HEK293T (cell line): ENCODE results near the gene ADGRG4.

Source experiments
- CTCF ChIA-PET: fragments of 350-600 bp; formaldehyde crosslinking; extraction: SDS; loops from one replicate; lab custom pipeline; 2021; ENCODE audit warnings: antibody characterized with exemption, inconsistent platforms; lab: Yijun Ruan, JAX
- POLR2A ChIA-PET: fragments of 350-600 bp; formaldehyde crosslinking; extraction: SDS; loops from one replicate; lab custom pipeline; 2020; ENCODE audit warnings: antibody characterized with exemption, inconsistent platforms; lab: Yijun Ruan, JAX
- DNase-seq: peaks from one replicate; pipeline ENCODE4 v3.0.0; 2012; ENCODE audit warnings: mixed read lengths; ENCODE audit errors: extremely low spot score
- ARNT ChIP-seq: fragments of 450-650 bp; IDR thresholded peaks from 2 replicates; pipeline ENCODE4 v1.6.1; 2017; ENCODE audit warnings: mild to moderate bottlenecking
- BHLHE40 ChIP-seq: fragments of 450-650 bp; IDR thresholded peaks from 2 replicates; pipeline ENCODE4 v1.6.1; 2016; ENCODE audit warnings: mild to moderate bottlenecking, moderate library complexity, borderline replicate concordance
- CTBP1 ChIP-seq: fragments of 450-650 bp; IDR thresholded peaks from 2 replicates; pipeline ENCODE4 v1.6.1; 2016; ENCODE audit warnings: borderline replicate concordance
- ELF4 ChIP-seq: fragments of 450-650 bp; IDR thresholded peaks from 2 replicates; pipeline ENCODE4 v1.6.1; 2017; ENCODE audit warnings: antibody characterized with exemption
- FOXA1 ChIP-seq: fragments of 450-650 bp; IDR thresholded peaks from 2 replicates; pipeline ENCODE4 v1.6.1; 2016; ENCODE audit warnings: mild to moderate bottlenecking
- FOXK2 ChIP-seq: fragments of 450-650 bp; IDR thresholded peaks from 2 replicates; pipeline ENCODE4 v1.6.1; 2016; ENCODE audit warnings: mild to moderate bottlenecking
- FOXM1 ChIP-seq: fragments of 450-650 bp; IDR thresholded peaks from 2 replicates; pipeline ENCODE4 v1.6.1; 2017; ENCODE audit warnings: mild to moderate bottlenecking, borderline replicate concordance
- HDGF ChIP-seq: fragments of 450-650 bp; IDR thresholded peaks from 2 replicates; pipeline ENCODE4 v1.6.1; 2017; ENCODE audit warnings: antibody characterized with exemption, borderline replicate concordance
- L3MBTL2 ChIP-seq: fragments of 450-650 bp; conservative IDR thresholded peaks from 2 replicates; pipeline ENCODE4 v1.6.1; 2016; ENCODE audit warnings: mild to moderate bottlenecking
- LEF1 ChIP-seq: fragments of 450-650 bp; IDR thresholded peaks from 2 replicates; pipeline ENCODE4 v1.6.1; 2017; ENCODE audit warnings: mild to moderate bottlenecking, borderline replicate concordance
- NFRKB ChIP-seq: fragments of 450-650 bp; IDR thresholded peaks from 2 replicates; pipeline ENCODE4 v1.6.1; 2016; ENCODE audit warnings: mild to moderate bottlenecking, moderate library complexity
- PKNOX1 ChIP-seq: fragments of 450-650 bp; IDR thresholded peaks from 2 replicates; pipeline ENCODE4 v1.6.1; 2016
- SP1 ChIP-seq: fragments of 450-650 bp; IDR thresholded peaks from 2 replicates; pipeline ENCODE4 v1.6.1; 2017
- SUZ12 ChIP-seq: fragments of 450-650 bp; IDR thresholded peaks from 2 replicates; pipeline ENCODE4 v1.6.1; 2016; ENCODE audit warnings: mild to moderate bottlenecking
- TARDBP ChIP-seq: fragments of 450-650 bp; IDR thresholded peaks from 2 replicates; pipeline ENCODE4 v1.6.1; 2016
- ZNF384 ChIP-seq: fragments of 450-650 bp; IDR thresholded peaks from 2 replicates; pipeline ENCODE4 v1.6.1; 2016

ADGRG4 gene

GRCh38 chrX:136457303-136457917 lies 156.6 kb downstream of the ADGRG4 start:
- peak; percentile 73 for TF ChIP-seq PKNOX1
- no peak for TF ChIP-seq L3MBTL2
- CTCF ChIA-PET: interaction anchor here (0.5 kb wide), 1 partner anchor 849 kb away, joined by 3 read pairs; no protein-coding TSS in a partner anchor
- POLR2A ChIA-PET: no interaction called here
- DNase-seq: no peak

- CTCF ChIA-PET: no interaction called here
- DNase-seq: no peak
- POLR2A ChIA-PET: no interaction called here
- TF ChIP-seq BHLHE40: no peak
- TF ChIP-seq SP1: no peak
- TF ChIP-seq LEF1: no peak
- TF ChIP-seq PKNOX1: no peak
- no peak for TF ChIP-seq ARNT
- TF ChIP-seq NFRKB: no peak
- no peak for TF ChIP-seq FOXK2
- no peak for TF ChIP-seq FOXA1
- no peak for TF ChIP-seq L3MBTL2
- no peak for TF ChIP-seq HDGF
- no peak for TF ChIP-seq FOXM1
- TF ChIP-seq CTBP1: no peak
- no peak for TF ChIP-seq SUZ12
- TF ChIP-seq ELF4: no peak
- TF ChIP-seq TARDBP: no peak
- TF ChIP-seq ZNF384: no peak
Measured at GRCh38 chrX:136464589-136464988, 163.8 kb downstream of the ADGRG4 start.
